Measurements from ENCODE around the gene PIP5KL1.

DNA sequence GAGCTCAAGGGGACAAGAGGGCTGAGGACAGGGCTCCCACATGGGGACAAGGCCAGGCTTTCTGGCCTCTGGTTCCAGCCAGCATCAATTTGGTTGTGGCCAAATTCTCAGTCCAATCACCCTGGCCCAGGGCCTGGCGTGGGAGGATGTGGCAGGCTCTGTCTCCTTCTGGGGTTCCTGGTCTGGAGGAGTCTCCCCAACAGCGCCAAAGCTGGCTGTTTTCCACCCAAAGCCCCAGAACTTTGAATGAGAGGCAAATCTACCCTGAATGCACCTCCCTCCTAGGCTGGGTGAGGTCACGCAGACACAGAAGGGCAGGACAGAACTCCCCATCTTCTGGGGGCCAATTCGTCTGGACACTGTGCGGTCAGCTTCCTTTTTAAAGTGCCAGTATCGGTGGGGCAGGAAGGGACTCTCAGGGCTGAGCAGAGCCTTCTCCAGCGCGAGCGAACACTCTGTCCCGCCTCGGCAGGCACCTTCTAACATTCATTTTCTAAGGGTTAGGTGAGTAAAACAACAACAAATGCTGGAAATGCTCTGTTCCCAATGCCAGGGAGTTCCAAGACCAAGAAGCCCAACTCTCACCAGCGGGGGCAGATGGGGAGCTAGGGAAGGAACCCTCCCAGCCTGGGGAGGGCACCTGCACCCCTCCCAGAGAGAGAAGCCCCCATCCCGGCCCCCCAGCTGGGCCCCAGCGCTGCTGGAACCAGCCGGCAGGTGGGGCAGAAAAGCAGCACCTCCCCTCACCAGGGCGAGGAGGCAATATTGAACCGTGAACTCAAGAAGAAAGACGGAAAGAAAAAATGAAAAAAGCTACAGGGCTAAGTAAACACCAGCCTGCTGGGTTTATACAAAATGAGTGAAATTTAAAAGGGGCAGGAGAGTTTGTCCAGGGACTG lies 10.7 kb upstream of the PIP5KL1 start:
- TF ChIP-seq EZH2 (IDR thresholded peaks at IDR 0.05; ENCODE audit: low read depth) (no peak), CTCF (conservative IDR thresholded peaks at IDR 0.05) (no peak)

All from PC-9 (cell line).